Gastrocnemius medialis (tissue), 4 donors: ENCODE measurements around the gene DPH3.

Source experiments
- POLR2A ChIP-seq, 2 donors: fragments of 450-650 bp; IDR thresholded peaks; one replicate each; pipeline ENCODE4 v1.6.1; 2017; ENCODE audit warnings: antibody characterized with exemption in 2 of 2, mild to moderate bottlenecking in 2 of 2, moderate library complexity in 2 of 2
- TF ChIP-seq, protein P1 (sequence below), 5 experiments: fragments of 450-650 bp in 3 of 5; fragments of 200-600 bp in 2 of 5; sonication (generic) in 2 of 5; IDR thresholded peaks in 4 of 5; conservative IDR thresholded peaks in 1 of 5; 1 replicate in 4 of 5; 2 replicates in 1 of 5; pipeline ENCODE4 v1.5.1; 2016 to 2019; ENCODE audit warnings: antibody characterized with exemption in 5 of 5, mild to moderate bottlenecking in 3 of 5, moderate library complexity in 3 of 5

DNA sequence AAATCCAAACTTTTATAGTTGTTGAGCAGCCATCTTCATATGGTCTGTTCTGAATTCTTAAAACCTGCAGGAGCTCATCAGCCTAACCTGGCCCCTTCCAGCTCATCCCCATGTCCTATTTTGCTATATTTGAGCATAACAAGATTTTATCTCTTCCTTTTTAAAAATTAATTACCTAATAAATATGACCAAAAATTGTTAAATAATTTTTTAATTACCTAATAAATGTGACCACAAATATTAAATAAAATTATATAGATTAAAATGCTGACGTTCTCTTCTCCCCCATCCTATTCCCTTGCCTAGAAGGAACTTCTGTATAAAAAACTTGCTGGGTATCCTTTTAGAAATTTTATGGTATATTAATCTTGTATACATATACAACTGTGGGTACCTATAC is 44.0 kb upstream of the DPH3 start:
- TF ChIP-seq POLR2A (IDR thresholded peaks at IDR 0.05) = no peak
- TF ChIP-seq, protein P1, sequence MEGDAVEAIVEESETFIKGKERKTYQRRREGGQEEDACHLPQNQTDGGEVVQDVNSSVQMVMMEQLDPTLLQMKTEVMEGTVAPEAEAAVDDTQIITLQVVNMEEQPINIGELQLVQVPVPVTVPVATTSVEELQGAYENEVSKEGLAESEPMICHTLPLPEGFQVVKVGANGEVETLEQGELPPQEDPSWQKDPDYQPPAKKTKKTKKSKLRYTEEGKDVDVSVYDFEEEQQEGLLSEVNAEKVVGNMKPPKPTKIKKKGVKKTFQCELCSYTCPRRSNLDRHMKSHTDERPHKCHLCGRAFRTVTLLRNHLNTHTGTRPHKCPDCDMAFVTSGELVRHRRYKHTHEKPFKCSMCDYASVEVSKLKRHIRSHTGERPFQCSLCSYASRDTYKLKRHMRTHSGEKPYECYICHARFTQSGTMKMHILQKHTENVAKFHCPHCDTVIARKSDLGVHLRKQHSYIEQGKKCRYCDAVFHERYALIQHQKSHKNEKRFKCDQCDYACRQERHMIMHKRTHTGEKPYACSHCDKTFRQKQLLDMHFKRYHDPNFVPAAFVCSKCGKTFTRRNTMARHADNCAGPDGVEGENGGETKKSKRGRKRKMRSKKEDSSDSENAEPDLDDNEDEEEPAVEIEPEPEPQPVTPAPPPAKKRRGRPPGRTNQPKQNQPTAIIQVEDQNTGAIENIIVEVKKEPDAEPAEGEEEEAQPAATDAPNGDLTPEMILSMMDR (IDR thresholded peaks at IDR 0.05 in 4 of 5, conservative IDR thresholded peaks at IDR 0.05 in 1 of 5) = no peak
